NCI-H2029 (cell line): ENCODE measurements around the gene GEMIN7.
A peak's percentile ranks its signal among the peaks of the same experiment; 100 is the strongest.

Experiments used
- DNase-seq: peaks from one replicate; lab custom pipeline; 2025; lab: John Stamatoyannopoulos, UW

Gene GEMIN7, protein sequence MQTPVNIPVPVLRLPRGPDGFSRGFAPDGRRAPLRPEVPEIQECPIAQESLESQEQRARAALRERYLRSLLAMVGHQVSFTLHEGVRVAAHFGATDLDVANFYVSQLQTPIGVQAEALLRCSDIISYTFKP

DNA sequence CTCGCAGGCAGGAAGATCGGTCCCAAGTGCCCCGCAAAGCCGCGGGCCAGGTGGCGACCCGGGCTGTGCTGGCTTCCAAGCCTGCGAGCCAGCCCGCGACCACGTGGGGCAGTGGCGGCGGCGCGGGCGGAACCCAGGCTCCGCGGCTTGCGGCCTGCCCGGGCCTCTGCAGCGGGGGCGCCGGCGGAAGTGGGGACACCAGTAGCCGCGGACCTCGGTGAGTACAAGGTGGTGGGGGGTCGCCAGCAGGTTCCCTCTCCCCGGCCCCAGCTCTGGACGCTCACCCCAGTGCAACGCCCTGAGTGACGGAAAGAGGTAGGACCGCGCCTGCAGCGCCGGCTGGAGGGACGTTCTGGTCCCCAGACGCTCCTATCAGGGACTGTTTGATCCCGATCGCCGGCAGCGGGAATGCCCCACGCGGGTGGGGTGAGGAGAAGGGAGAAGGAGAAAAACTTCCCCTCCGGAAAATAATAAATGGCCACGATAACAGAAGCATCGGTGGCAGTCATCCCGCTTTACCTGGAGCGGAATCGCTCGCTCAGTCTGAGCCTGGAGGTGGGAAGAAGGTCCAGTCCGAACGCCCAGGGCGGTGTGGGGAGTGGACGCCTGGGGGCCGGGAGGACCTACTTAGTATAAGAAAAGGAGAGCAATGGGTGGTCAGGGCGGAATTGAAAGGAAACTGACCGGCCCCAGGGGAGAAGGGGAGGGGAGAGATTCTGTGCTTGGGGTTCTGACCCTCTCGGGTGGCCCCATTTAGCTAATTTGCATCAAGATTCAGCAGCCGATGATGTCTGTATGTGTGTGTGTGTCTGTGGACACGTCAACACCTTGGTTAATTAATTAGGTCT, at the start of gene GEMIN7:
Gene GEMIN7 (plus strand): TSS at position 198 of the 848 bp plus-strand sequence. CDS start 10,855 bp downstream, outside the sequence.
- DNase-seq = peak; percentile 54

DNA sequence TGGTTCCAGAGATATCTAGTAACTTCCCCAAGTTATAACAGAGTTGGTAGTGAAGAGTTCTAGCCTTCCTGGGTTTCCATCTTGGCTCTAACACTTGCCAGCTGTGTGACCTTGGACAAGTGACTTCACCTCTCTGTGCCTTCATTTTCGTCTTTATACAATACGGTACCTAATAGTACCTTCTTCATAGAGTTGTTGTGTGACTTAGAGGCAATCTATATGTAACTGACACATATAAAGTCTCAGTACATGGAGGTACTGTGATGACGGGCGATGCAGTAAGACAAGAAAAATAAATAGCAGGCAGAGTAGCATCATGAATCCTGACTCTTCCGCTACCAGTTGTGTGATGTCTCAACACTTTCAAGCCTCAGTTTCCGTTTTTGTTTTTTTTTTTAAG, 48.2 kb upstream of the GEMIN7 start:
- DNase-seq = no peak

DNA sequence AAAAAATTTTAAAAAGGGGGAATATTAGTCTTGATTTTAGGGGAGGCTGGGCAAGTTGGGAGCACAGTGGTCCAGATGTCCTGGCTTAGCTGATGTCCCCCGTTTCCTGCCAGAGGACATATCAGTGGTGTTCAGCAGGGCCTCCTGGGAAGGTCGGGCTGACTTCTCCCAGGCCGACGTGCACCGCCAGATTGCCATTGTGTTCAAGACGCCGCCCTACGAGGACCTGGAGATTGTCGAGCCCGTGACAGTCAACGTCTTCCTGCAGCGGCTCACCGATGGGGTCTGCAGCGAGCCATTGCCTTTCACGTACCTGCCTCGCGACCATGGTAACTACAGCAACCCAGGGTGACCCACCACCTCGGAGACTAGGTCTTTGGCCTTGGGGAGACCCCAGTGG, 46.6 kb upstream of the GEMIN7 start:
- no peak for DNase-seq

DNA sequence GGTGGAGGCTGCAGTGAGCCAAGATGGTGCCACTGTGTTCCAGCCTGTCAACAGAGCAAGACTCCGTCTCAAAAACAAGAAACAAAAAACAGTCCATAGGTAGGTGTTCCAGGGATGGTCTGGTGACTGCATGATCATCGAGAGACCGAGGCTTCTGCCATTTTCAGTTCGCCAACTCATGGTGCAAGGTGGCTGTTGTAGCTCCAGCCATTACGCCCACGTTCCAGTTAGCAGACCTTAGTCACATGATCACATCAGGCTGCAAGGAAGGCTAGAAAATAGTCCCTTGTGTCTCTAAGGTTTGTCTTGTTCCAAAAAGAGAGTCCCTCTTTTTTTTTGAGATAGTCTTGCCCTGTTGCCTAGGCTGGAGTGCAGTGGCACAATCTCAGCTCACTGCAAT, 43.3 kb upstream of the GEMIN7 start:
- no peak for DNase-seq

DNA sequence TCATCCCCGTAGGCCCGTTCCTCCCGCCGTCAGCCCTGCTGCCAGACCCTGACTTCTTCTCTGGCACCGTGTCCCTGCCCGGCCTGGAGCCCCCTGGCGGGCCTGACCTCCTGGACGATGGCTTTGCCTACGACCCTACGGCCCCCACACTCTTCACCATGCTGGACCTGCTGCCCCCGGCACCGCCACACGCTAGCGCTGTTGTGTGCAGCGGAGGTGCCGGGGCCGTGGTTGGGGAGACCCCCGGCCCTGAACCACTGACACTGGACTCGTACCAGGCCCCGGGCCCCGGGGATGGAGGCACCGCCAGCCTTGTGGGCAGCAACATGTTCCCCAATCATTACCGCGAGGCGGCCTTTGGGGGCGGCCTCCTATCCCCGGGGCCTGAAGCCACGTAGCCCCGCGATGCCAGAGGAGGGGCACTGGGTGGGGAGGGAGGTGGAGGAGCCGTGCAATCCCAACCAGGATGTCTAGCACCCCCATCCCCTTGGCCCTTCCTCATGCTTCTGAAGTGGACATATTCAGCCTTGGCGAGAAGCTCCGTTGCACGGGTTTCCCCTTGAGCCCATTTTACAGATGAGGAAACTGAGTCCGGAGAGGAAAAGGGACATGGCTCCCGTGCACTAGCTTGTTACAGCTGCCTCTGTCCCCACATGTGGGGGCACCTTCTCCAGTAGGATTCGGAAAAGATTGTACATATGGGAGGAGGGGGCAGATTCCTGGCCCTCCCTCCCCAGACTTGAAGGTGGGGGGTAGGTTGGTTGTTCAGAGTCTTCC, 41.5 kb upstream of the GEMIN7 start:
- DNase-seq = no peak

DNA sequence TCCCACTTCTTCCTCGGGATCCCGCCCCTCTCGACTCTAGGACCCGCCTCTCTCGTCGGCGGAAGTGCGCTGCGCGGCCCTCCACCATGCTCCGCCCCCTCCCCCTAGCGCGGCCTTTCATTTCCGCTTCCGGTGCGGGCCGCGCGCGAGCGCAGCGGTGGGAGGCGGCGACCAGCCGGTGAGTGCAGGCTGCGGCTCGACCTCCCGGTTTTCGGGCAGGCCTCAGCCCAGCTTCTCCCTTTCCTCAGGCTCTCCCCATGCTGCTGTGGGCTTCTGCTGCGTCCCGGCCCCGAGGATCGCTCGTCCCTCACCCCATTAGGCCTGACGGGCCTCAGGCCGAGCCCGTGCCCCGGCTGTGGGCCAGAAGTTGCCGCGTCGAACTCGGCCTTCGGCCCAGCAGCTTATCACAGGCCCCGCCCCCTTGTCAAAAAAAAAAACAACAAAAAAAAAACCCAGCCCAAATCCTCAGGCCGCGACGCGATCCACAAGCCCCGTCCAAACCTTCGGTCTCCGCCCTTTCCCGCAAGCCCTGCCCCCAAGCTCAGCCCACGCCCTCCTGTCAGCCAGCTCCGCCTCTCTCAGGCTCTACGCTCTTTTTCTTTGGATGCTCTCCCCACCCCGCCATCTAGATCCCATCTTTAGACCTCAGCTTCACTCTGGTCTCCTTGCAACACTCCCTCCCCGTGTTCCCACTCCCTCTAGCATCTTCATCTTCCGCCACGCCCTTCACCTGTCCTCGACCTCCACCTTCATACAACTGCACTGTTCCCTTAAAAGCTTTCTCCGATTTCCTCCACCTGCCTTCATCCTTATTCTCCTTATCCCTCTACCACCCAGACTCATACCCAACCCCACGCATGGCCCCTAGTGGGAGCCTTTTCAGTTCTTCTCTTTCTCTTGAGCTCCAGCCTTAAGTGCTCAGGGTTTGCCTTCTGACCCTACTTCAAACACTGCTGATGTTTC, 39.8 kb upstream of the GEMIN7 start, which contains the start of gene CLASRP:
Gene CLASRP (plus strand): TSS at position 115 of the 963 bp plus-strand sequence. CDS start 1,168 bp downstream, outside the sequence.
- DNase-seq = peak; percentile 86

DNA sequence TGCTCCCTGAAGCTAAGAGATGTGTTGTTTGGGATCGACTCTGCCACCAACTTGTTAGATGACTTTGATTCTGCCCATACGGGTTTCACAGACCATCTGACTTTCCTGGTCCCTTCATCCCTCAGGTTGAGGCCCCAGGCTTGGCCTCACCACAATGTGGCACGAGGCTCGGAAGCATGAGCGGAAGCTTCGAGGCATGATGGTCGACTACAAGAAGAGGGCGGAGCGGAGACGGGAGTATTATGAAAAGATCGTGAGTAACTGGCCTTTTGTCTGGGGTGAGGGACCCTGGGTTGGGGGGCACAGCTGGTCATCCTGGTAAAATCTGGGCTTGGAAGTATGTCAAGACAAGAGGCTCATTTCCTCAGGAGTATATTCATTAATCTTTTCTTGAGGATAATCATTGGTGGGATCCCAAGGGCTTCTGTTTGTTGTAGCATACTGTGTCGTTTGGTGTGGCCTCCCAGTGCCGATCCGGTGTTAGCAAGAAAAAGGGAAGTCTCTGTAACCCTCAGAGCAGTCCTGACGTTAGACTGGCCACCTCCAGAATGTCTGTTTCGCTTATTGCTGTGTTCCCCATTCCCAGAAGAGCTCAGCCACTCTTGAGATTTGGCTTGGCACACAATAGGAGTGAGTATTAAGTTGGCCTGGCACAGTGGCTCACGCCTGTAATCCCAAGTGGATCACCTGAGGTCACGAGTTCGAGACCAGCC, 38.8 kb upstream of the GEMIN7 start:
- DNase-seq = no peak

DNA sequence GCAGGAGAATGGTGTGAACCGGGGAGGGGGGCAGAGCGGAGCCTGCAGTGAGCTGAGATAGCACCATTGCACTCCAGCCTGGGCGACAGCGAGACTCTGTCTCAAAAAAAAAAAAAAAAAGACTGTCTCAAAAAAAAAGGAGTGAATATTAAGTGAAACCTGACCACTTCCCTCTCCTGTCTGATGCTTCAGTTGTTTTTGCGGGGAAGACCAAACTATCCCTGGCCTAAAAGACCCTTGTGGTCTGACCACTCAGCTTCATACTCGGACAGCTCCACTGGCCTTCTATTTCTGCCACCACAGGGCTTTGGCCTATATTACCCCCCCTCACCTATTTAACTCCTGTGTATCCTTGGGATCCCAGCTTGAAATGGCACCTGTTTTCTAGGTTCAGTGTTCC, 37.9 kb upstream of the GEMIN7 start:
- no peak for DNase-seq

DNA sequence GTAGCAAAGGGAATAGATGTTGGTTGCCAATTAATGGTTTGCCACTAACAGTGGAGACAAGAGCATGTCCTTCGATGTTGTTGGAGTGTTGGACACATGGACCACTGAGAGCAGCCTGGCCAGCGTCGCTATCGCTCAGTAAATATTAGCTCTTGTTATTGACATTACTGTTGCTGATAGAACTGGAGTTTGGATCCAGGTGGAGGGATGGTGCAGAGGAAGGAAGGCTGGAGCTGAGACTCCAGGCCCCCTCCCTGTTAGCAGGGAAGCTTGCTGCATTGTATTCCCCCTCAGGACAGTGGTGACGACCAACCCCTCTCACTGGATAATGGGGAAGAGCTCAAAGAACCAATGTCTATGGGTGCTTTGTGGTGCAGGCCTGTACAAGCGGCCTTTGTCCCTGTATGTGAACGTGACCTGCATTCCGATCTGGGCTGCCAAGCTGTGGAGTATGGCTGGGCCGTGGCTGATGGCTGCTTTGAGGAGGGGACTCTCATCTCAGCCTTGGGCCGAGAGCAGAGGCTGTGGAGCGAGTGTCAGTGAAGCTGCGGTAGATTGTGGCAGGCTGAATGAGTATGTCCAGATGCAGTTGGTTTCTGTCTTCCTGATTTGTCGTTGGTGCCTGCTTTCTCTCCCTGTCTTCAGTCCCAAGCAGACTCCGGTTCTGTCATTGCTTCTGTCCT, 33.2 kb upstream of the GEMIN7 start:
- peak; percentile 52 for DNase-seq

DNA sequence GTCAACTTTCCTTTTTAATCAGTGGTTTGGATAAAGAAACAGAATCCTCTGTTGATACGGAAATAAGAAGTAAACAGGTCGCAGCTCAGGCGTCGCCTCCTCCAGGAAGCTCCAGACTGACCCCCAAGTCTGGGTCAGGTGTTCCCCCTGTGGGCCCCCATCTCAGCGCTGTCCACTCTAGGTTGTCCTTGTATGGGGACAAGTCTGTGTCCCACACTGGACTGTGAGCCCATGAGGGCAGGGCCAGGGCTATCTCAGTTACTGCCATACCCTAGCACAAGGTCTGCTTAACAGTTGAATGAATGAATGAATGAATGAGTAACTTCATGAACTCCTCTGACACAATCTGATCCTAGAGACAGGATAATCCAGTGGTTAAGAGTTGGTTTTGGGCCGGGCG, 32.7 kb upstream of the GEMIN7 start:
- DNase-seq = no peak

DNA sequence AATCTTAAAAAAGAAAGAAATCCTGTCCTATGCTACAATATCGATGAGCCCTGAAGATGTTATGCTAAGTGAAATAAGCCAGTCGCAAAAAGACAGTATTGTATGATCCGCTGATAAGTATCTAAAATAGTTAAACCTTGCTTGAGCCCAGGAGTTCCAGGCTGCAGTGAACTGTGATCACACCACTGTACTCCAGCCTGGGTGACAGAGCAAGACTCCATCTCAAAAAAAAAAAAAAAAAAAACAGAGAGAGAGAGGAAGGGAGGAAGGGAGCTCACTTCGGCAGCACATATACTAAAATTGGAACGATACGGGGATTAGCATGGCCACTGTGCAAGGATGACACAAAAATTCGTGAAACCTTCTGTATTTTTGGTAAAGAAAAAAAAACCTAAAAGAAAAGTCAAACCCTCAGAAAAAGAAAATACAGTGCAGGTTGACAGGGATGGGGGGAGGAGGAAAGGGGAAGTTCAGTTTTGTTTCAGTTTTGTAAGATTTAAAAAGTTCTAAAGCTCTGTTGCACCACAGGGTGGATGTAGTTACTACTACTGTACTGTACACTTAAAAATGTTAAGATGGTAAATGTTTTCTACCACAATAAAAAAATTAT, 31.8 kb upstream of the GEMIN7 start:
- DNase-seq = no peak

DNA sequence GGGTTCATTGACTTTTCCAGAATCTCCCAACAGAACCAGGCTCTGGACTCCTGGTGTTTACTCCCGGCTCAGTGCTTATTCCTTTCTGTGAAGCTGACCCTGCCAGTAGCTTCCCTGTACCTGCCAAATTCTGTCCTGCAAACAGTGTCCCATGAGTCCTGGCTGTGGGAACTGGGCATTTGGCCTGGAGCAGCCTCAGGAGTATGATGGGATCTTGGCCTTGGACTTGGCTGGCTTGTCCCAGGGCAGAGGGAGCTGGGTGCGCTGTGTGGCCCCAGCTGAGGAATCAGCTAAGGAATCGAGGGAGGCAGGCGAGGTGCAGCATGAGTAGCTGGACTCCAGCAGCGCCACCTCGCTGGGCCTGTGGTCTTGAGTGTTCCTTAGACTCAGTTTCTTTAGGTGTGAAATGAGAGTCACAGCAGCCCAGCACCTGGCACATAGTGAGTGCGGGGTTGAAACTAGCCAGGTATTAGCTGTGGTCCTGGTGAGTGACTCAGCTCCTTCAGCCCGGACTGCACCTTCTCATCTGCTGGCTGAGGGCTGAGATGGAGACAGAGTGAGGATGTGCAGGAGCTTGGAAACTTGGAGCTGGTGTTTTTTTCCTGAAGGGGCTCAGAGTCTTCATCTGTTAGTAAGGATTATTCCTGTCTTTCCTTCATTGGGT, 29.9 kb upstream of the GEMIN7 start:
- no peak for DNase-seq

DNA sequence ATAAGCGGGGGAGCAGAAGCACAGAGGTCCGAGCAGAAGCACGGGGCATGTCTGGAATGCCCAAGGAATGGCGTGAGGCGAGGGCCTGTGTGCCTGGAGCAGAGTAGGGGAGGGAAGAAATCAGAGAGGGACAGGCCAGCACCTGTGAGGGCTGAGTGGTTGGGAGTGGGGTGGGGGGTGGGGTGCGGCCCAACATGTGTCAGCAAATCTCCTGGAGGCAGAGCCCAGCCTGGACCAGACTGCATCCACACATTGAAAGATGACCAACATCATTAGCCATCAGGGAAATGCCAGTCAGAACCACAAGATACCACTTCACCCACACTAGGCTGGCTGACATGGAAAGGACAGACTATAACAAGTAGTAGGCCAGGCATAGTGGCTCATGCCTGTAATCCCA, 29.0 kb upstream of the GEMIN7 start:
- DNase-seq = no peak

DNA sequence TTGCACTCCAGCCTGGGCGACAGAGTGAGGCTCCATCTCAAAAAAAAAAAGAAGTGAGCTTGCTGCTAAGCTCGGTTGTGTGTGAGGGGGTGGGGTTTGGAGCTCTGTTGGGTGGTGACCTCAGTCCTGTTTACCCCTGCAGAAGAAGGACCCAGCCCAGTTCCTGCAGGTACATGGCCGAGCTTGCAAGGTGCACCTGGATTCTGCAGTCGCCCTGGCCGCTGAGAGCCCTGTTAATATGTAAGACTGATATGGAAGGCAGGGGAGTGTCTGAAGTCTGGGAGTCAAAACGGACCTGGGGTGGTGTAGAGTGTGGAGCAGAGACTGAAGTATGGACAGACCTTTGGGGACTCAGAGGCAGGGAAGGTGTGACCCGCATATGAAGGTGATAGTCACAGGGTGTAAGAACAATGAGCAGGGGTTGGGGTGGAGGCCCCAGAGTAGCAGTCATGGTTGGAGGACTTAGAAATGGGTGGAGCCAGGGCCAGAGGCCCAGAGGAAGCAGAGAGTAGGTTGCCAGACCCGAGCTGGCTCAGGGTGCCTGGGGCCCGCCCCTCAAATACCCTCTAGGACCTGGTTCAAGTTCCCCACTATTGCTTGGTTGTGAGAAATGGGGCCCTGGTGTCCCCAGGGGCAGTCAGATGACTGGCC, 27.0 kb upstream of the GEMIN7 start:
- DNase-seq = no peak

DNA sequence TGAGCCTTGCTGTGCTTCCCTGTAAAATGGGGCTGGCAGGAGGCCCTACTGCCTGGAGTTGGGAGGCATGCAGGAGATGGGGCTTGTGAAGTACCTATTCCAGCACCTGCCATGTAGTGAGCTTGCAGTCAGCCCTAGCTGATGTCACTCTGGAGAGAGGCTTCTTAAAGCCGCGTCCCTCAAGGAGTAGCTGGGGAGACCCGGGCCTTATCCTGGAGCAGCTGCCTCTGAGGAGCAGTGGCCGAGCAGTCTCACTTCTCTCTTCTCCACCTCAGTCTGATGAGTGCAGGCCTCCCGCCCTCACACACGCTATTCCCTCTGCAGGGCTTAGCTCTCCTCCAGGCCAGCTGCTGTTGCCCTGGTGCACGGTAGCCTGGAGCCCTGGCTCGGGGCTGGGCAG, 22.2 kb upstream of the GEMIN7 start:
- DNase-seq = no peak

DNA sequence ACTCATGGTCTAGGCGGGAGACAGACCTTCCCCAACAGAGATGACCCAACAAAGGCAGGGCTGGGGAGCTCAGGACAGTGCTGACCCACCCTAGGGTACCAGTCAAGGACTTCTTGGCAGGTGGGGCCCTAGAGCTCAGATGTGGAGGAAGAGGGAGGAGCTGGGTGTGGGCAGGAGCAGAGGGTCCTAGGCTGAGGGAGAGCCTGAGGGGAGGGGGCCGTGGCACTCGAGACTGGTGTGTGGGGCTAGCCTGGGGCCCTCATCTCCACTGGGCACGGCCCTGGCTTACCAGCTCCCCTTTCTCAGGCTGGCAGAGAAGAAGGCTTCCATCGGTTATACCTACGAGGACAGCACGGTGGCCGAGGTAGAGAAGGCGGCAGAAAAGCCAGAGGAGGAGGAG, 21.6 kb upstream of the GEMIN7 start:
- no peak for DNase-seq

DNA sequence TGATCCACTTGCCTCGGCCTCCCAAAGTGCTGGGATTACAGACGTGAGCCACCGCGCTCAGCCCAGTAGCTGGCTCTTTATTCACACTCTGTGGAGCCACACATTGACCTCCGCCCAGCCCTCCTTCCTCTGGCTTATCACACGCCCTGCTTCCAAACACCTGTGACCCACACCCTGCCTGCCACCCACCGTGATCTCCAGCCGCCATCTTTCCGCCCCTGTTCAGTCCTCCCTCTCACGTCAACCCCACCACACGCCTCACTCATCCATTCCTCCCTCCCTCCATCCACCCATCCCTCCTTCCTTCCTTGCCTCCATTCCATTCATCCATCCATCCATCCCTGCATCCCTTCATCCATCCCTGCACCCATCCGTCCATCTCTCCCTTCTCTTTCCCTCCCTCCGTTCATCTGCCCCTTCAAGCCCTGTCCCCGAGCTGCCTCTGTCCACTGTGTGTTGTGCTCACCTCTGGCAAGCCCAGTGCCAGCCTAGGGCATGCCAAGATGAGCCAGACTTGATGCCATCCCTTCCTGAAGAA, 20.4 kb upstream of the GEMIN7 start:
- DNase-seq = no peak

DNA sequence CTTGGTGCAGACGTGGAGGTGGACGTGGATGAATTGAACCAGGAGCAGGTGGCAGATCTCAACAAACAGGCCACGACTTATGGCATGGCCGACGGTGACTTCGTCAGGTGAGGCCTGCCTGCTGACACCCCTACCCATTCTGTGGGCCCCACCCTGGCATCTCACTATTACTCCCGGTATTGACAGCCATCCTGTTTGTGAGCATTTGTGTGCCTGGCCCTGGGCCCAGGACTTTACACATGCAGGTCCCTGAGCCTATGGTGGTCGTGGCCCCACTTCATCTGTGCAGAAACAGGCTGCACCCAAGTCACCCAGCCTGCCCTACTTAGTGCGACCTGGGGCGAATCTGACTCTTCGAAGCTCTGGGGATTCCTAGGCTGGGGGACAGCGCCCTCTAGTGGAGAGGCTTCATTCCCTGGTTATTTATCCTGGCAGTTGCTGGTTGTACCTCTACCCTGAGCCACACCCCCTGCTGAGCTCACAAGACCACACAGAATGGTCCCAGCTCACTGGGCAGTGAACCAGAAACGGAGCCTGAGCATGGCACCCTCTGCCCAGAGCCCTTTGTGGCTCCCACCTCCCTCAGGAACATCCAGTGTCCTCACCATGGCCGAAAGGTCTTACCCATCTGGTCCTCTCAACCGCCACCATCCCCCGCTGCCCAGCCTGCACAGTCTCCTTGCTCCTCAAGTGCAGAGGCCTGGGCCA, 19.6 kb upstream of the GEMIN7 start:
- DNase-seq = peak; percentile 71
